ENCODE data around the gene CAMTA1. TPM values are rescaled to one million over a fixed set of nuclear protein-coding genes. Genes with fewer than 3 reads are reported as not detected.

Gene CAMTA1
- total RNA-seq, 1 experiment from 2014 or later = 60.0 TPM

GRCh38 chr1:6750490-6750889, 34.8 kb upstream of the CAMTA1 start:
- no peak for DNase-seq
- no TSS peak for BruUV-seq (replicated peaks)
- no peaks in the 10 kb centered on the region for H3K4me1 ChIP-seq
- Mint-ChIP-seq H3K9me3 (ENCODE audit: unreplicated experiment) (peaks cover 14% of the 10 kb centered on the region), H3K36me3 (ENCODE audit: insufficient read depth, unreplicated experiment) (no peaks in the 10 kb centered on the region), H3K27me3 (ENCODE audit: insufficient read depth, unreplicated experiment) (peaks cover 20% of the 10 kb centered on the region), H3K27ac (ENCODE audit: unreplicated experiment) (no peak overlapping the region), H3K4me1 (ENCODE audit: low read depth, unreplicated experiment) (no peaks in the 10 kb centered on the region), H3K4me3 (ENCODE audit: unreplicated experiment) (no peak overlapping the region)
- H3K4me3 ChIP-seq (ENCODE audit: low read depth, low read length) = no peak overlapping the region
- H3K36me3 ChIP-seq (ENCODE audit: control insufficient read depth, insufficient read depth, low read length) = no peaks in the 10 kb centered on the region
- TF ChIP-seq, protein P1, sequence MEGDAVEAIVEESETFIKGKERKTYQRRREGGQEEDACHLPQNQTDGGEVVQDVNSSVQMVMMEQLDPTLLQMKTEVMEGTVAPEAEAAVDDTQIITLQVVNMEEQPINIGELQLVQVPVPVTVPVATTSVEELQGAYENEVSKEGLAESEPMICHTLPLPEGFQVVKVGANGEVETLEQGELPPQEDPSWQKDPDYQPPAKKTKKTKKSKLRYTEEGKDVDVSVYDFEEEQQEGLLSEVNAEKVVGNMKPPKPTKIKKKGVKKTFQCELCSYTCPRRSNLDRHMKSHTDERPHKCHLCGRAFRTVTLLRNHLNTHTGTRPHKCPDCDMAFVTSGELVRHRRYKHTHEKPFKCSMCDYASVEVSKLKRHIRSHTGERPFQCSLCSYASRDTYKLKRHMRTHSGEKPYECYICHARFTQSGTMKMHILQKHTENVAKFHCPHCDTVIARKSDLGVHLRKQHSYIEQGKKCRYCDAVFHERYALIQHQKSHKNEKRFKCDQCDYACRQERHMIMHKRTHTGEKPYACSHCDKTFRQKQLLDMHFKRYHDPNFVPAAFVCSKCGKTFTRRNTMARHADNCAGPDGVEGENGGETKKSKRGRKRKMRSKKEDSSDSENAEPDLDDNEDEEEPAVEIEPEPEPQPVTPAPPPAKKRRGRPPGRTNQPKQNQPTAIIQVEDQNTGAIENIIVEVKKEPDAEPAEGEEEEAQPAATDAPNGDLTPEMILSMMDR (IDR thresholded peaks at IDR 0.05; ENCODE audit: insufficient read depth in 1 of 2, low read depth in 1 of 2, low read length in 1 of 2, severe bottlenecking in 1 of 2, unreplicated experiment in 1 of 2) = no peak
- ChIA-PET CTCF (no interaction called here), POLR2A (no interaction called here)
- no peaks in the 10 kb centered on the region for H3K9me3 ChIP-seq
- H3K27me3 ChIP-seq (replicated peaks; ENCODE audit: control insufficient read depth, insufficient read depth, low read length) = no peaks in the 10 kb centered on the region
- intact Hi-C loops (cut with micrococcal nuclease; ENCODE audit: unreplicated experiment) = no loop called here

DNA sequence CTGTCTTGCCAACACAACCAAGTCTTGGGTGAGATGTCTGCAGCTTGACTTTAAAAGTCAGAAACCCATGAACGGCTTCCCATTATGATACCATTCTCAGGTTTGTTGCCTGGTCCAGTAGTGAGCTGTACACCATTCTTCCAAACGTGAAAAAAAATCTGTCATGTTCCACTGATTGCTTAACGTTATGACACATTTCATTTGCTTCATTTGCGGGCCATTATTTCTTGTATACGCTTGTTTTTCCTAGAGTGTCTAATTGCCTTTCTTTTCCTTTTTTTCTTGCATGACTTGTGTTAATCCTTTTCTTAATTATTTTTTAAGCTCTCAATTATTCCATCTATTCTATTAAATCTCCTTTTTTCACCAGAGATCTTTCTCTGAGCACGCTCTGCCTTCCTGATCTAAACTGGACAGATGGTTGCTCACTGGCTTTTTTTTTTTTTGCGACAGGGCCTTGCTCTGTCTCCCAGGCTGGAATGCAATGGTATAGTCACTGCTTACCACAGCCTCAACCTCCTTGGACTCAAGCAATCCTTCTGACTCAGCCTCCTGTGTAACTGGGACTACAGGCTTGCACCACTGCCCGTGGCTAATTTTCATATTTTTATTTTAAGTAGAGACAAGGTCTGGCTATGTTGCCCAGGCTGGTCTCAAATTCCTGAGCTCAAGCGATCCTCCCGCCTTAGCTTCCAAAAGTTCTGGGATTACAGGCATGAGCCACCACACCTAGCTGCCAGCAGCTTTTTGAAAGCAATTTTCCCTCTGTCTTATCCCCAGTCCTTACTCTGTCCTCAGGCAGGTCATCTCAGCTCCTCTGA, 31.7 kb upstream of the CAMTA1 start:
- Histone ChIP-seq H3K4me1 (no peaks in the 10 kb centered on the region), H3K27me3 (replicated peaks; ENCODE audit: control insufficient read depth, insufficient read depth, low read length) (no peaks in the 10 kb centered on the region), H3K36me3 (ENCODE audit: control insufficient read depth, insufficient read depth, low read length) (no peaks in the 10 kb centered on the region), H3K9me3 (no peaks in the 10 kb centered on the region), H3K4me3 (ENCODE audit: low read depth, low read length) (no peak overlapping the region)
- no peaks in the 10 kb centered on the region for H3K36me3 Mint-ChIP-seq (ENCODE audit: insufficient read depth, unreplicated experiment)
- H3K9me3 Mint-ChIP-seq (ENCODE audit: unreplicated experiment) = peaks cover 12% of the 10 kb centered on the region
- TF ChIP-seq, protein P1 (IDR thresholded peaks at IDR 0.05; ENCODE audit: insufficient read depth in 1 of 2, low read depth in 1 of 2, low read length in 1 of 2, severe bottlenecking in 1 of 2, unreplicated experiment in 1 of 2) = no peak
- no peak overlapping the region for H3K27ac Mint-ChIP-seq (ENCODE audit: unreplicated experiment)
- POLR2A ChIA-PET = no interaction called here
- DNase-seq = no peak
- H3K4me3 Mint-ChIP-seq (ENCODE audit: unreplicated experiment) = no peak overlapping the region
- no TSS peak for BruUV-seq (replicated peaks)
- H3K4me1 Mint-ChIP-seq (ENCODE audit: low read depth, unreplicated experiment) = no peaks in the 10 kb centered on the region
- CTCF ChIA-PET = no interaction called here
- H3K27me3 Mint-ChIP-seq (ENCODE audit: insufficient read depth, unreplicated experiment) = peaks cover 20% of the 10 kb centered on the region
- intact Hi-C loops (cut with micrococcal nuclease; ENCODE audit: unreplicated experiment) = no loop called here

GRCh38 chr1:6756457-6756856, 28.8 kb upstream of the CAMTA1 start:
- Mint-ChIP-seq H3K27ac (ENCODE audit: unreplicated experiment) (no peak overlapping the region), H3K9me3 (ENCODE audit: unreplicated experiment) (no peaks in the 10 kb centered on the region), H3K36me3 (ENCODE audit: insufficient read depth, unreplicated experiment) (no peaks in the 10 kb centered on the region), H3K4me1 (ENCODE audit: low read depth, unreplicated experiment) (no peaks in the 10 kb centered on the region), H3K4me3 (ENCODE audit: unreplicated experiment) (no peak overlapping the region), H3K27me3 (ENCODE audit: insufficient read depth, unreplicated experiment) (peaks cover 11% of the 10 kb centered on the region)
- TF ChIP-seq, protein P1 (IDR thresholded peaks at IDR 0.05; ENCODE audit: insufficient read depth in 1 of 2, low read depth in 1 of 2, low read length in 1 of 2, severe bottlenecking in 1 of 2, unreplicated experiment in 1 of 2) = no peak
- ChIA-PET CTCF (no interaction called here), POLR2A (no interaction called here)
- H3K4me3 ChIP-seq (ENCODE audit: low read depth, low read length) = no peak overlapping the region
- H3K4me1 ChIP-seq = no peaks in the 10 kb centered on the region
- no peaks in the 10 kb centered on the region for H3K36me3 ChIP-seq (ENCODE audit: control insufficient read depth, insufficient read depth, low read length)
- no peaks in the 10 kb centered on the region for H3K27me3 ChIP-seq (replicated peaks; ENCODE audit: control insufficient read depth, insufficient read depth, low read length)
- intact Hi-C loops (cut with micrococcal nuclease; ENCODE audit: unreplicated experiment) = no loop called here
- BruUV-seq (replicated peaks) = no TSS peak
- no peak for DNase-seq
- H3K9me3 ChIP-seq = no peaks in the 10 kb centered on the region
